HL-60 (cell line): Measurements from ENCODE around the gene NCBP2L.

ENCODE experiments used
- GABPA ChIP-seq: IDR thresholded peaks from 2 replicates; pipeline ENCODE4 v1.6.1; 2012; ENCODE audit warnings: low read depth
- POLR2AphosphoS5 ChIP-seq: IDR thresholded peaks from 2 replicates; pipeline ENCODE4 v1.6.1; 2012; ENCODE audit warnings: low read depth
- SPI1 ChIP-seq: IDR thresholded peaks from 2 replicates; pipeline ENCODE4 v1.6.1; 2012; ENCODE audit warnings: low read depth, mild to moderate bottlenecking, borderline replicate concordance
- TF ChIP-seq, protein P1 (sequence below): IDR thresholded peaks from one replicate; pipeline ENCODE4 v1.5.1; 2011; ENCODE audit warnings: low read length, control low read depth, inconsistent platforms; ENCODE audit not compliant: insufficient read depth
- TF ChIP-seq, protein P2 (sequence below): IDR thresholded peaks from 2 replicates; pipeline ENCODE4 v1.6.1; 2012; ENCODE audit warnings: low read depth; ENCODE audit not compliant: insufficient replicate concordance

DNA sequence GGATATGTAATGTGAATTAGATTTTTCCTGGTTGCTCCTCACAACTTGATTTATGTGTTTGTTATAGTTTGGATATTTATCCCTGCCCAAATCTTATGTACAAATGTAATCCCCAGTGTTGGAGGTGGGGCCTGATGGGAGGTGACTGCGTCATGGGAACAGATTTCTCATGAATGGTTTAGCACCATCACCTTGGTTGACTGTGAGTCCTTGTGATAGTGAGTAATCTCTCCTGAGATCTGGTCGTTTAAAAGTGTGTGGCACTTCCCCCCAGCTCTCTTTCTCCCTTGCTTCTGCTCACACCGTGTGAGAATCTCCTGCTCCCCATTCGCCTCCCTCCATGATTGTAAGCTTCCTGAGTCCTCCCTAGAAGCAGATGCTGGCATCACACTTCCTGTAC is 50.3 kb downstream of the NCBP2L start:
- TF ChIP-seq GABPA, result no peak
- TF ChIP-seq, protein P1, sequence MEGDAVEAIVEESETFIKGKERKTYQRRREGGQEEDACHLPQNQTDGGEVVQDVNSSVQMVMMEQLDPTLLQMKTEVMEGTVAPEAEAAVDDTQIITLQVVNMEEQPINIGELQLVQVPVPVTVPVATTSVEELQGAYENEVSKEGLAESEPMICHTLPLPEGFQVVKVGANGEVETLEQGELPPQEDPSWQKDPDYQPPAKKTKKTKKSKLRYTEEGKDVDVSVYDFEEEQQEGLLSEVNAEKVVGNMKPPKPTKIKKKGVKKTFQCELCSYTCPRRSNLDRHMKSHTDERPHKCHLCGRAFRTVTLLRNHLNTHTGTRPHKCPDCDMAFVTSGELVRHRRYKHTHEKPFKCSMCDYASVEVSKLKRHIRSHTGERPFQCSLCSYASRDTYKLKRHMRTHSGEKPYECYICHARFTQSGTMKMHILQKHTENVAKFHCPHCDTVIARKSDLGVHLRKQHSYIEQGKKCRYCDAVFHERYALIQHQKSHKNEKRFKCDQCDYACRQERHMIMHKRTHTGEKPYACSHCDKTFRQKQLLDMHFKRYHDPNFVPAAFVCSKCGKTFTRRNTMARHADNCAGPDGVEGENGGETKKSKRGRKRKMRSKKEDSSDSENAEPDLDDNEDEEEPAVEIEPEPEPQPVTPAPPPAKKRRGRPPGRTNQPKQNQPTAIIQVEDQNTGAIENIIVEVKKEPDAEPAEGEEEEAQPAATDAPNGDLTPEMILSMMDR, result no peak
- TF ChIP-seq POLR2AphosphoS5, result no peak
- TF ChIP-seq, protein P2, sequence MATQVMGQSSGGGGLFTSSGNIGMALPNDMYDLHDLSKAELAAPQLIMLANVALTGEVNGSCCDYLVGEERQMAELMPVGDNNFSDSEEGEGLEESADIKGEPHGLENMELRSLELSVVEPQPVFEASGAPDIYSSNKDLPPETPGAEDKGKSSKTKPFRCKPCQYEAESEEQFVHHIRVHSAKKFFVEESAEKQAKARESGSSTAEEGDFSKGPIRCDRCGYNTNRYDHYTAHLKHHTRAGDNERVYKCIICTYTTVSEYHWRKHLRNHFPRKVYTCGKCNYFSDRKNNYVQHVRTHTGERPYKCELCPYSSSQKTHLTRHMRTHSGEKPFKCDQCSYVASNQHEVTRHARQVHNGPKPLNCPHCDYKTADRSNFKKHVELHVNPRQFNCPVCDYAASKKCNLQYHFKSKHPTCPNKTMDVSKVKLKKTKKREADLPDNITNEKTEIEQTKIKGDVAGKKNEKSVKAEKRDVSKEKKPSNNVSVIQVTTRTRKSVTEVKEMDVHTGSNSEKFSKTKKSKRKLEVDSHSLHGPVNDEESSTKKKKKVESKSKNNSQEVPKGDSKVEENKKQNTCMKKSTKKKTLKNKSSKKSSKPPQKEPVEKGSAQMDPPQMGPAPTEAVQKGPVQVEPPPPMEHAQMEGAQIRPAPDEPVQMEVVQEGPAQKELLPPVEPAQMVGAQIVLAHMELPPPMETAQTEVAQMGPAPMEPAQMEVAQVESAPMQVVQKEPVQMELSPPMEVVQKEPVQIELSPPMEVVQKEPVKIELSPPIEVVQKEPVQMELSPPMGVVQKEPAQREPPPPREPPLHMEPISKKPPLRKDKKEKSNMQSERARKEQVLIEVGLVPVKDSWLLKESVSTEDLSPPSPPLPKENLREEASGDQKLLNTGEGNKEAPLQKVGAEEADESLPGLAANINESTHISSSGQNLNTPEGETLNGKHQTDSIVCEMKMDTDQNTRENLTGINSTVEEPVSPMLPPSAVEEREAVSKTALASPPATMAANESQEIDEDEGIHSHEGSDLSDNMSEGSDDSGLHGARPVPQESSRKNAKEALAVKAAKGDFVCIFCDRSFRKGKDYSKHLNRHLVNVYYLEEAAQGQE, result no peak
- no peak for TF ChIP-seq SPI1
